NCI-H2196 (cell line): Measurements from ENCODE around the gene NLK.
"Not testable (repeated sequence)": the region's sequence is repeated elsewhere in the genome, so short reads cannot be mapped to it uniquely, and the experiment has no call there.

Source experiments
- DNase-seq: peaks from one replicate; lab custom pipeline; 2025; ENCODE audit not compliant: unreplicated experiment; lab: John Stamatoyannopoulos, UW

NLK gene

DNA sequence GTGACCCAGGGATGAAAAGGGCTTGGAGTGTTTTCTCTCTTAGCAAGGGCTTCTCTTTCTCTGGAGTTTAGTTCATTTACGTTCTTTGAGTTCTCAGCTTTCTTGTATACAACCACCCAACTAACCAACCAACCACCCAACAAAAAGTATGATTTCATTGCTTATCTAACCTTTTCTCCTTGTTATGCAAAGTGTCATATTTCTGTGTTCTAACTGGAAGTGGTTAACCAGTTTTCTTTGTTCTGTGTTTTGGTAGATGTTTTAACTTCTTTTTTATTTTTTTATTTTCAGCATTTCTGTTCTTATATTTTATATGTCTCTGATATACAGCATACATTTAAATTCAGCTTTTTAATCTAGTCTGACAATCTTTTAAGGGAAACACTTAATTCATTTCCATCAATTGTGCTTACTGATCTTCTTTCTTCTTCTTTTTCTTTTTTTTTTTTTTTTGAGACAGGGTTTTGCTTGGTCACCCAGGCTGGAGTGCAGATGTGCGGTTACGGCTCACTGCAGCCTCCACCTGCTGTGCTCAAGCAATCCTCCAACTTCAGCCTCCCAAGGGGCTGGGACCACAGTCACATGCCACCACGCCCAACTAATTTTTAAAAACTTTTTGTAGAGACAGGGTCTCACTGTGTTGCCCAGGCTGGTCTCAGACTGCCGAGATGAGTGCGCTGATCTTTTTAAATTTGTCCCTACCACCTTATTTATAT is 29.6 kb downstream of the NLK start:
- no peak for DNase-seq

DNA sequence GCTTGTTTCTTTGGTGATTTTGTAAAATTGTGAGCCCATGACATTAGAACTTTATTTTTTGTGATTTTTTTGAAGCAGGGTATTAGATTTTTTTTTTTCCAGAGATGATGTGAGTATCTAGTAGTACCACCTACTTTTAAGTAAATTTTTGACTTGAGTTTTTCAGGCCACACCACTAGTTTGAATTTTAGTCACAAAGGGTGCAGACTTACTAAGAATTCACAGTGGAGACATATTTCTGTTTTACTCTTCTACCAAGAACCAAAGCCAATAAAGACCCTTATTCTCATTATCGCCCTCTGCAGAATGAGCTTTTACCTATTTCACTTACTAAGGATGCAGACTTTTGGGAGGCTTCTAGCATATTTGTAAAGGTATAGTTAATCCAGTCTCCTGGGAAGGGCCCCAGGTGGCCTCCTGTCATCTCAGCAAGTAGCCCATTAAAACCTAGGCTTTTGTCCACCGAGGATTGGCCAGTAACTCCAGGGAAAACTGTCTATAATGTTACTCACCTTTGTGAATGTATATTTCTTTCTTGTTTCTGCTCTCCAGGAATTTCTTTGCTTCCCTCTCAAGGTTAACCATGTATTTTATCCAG is 30.6 kb downstream of the NLK start:
- DNase-seq, result no peak

DNA sequence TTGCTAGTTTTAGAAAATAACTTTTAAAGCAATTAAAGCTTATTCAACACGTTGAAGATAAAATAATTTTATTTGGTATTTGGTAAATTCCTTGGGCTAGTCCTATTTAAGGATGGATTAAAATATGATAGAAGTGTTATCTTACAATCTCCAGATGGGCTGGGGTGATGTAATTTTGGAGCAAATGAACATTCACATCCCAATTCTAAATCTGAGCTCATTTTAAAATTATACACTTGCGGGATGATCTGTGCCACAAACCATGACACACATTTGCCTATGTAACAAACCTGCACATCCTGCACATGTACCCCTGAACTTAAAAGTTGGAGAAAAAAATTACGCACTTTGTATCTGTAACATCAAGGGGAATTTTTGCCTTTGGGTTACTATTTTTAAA is 31.5 kb downstream of the NLK start:
- DNase-seq, result no peak

DNA sequence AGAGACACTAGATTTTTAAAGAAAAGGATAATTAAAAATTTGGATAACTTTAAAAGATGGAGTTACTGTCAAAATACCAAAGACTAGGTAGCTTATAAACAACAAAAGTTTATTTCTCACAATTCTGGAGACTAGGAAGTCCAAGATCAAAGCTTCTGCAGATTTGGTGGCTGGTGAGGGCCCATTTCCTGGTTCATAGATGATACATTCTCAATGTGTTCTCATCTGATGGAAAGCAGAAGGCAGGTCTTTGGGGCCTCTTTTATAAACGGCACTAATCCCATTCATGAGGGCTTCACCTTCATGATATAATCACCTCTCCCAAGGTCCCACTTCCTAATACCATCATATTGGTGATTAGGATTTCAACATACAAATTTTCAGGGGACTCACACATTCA is 33.7 kb downstream of the NLK start:
- DNase-seq, result no peak

DNA sequence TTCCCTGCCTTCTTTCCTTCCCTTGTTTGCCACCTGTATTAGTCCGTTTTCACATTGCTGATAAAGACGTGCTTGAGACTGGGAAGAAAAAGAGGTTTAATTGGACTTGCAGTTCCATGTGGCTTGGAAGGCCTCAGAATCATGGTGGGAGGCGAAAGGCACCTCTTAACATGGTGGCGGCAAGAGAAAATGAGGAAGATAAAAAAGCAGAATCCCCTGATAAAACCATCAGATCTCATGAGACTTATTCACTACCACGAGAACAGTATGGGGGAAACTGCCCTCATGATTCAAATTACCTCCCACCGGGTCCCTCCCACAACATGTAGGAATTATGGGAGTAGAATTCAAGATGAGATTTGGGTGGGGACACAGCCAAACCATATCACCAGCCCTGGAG is 34.7 kb downstream of the NLK start:
- DNase-seq, result not testable (repeated sequence)

DNA sequence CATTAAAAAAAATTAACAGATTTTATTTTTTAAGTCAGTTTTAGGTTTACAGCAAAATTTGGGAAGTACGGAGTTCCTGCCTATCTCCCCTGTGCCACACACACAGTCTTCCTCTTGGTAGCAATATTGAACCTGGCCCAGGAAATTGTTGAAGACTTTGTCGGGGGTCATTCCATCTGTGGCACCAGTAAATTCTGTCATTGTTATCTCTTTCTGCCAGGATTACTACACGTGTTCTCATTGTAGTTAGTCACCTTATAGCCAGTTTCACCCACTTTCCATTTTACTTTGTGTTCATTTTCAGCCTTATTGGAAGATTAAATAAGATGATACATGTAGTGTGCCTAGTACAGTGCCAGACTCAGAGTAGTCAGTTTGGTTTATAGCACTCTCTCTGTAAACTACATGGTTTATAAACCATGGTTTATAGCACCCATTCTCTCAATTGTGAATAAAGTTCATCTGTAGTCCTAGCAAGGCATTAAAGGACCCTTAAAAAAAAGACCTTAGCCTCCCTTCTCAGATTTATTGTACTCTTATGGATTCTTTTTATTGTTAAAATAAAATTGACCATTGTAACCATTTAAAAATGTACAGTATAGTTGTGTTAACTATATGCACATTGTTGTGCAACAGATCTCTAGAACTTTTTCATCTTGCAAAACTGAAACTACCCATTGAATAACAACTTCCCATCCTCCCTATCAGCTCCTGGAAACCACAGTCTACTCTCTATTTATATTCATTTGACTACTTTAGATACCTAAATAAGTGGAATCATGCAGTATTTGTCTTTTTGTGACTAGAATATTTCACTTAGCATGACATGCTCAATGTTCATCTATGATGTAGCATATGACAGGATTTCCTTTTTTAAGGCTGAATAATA is 36.1 kb downstream of the NLK start:
- no peak for DNase-seq

DNA sequence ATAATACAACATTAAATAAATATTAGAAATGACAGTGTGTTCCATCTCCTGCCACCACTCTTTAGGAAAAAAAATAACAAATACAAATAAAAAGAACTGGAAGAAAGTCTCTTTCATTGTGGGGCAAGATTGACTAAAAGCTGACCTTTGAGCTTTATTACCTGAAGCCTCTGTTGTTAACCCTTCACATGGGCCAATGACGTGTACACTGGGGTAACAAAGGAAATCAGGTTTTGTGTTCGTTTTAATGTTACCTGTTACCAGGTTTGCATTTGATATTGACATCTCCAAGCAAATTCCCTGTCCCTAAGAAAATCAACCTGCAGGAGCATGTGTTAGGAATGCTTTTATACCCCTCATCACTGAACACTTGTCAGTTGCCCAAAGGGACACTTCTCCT is 39.0 kb downstream of the NLK start:
- no peak for DNase-seq

DNA sequence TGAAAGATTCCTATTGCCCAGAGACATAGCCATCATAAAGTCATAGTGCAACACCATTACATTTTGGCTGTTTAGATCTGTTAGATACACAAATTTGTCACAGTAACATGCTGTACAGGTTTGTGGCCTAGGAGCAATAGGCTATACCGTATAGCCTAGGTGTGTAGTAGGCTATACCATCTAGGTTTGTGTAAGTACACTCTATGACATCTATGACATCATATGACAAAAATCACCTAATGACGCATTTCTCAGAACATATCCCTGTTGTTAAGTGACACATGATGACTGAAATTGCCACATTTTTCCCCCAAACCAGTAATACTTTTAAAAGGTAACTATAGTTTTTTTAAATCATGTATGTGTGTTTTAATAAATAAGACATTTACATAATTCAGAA is 43.3 kb downstream of the NLK start:
- DNase-seq, result no peak

DNA sequence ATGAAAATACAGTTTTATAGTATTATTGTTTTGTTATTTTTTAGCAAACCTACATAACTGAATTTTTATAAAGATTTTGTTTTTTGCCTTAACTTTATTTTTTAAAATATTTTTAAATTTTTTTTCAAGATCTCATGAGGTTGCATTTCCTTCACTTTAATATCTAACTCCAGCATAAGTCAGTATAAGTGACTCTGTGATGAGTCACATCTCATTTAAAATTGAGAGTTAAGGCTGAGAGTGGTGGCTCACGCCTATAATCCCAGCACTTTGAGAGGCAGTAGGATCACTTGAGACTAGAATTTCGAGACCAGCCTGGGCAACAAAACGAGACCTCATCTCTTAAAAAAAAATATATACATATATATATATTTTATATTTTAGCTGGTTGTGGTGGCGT is 44.0 kb downstream of the NLK start:
- DNase-seq, result no peak

DNA sequence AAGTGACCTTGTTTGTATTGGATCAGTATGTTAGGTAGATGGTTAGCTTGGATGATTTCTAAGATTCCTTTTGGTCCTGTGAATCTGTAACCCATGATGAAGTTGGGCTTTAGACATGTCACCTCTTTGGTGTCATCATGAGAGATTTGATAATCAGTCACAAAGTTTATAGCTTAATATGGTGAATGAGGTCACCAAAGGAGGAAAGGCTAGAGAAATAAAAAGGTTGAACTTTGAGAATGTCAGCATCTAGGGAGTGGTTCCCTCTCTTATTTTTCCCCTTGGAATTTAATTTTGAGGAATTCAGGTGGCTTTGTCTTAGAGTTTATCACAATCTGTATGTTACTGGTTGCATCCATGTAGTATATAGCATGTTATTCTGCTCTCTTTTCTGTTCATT is 45.3 kb downstream of the NLK start:
- DNase-seq, result no peak

DNA sequence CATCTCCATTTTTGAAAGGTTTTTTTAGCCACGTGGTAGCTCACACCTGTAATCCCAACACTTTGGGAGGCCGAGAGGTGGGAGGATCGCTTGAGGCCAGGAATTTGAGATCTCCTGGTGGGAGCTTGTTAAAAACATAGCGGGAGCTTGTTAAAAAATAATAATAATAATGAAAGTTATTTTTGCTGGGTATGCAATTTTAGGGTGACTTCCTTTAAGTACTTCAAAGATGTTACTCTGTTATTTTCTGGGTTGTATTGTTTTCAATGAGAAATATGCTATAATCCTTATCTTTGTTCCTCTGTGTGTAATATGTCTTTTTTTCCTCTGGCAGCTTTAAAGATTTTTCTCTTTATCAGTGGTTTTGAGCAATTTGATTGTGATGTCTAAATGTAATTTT is 48.1 kb downstream of the NLK start:
- no peak for DNase-seq

DNA sequence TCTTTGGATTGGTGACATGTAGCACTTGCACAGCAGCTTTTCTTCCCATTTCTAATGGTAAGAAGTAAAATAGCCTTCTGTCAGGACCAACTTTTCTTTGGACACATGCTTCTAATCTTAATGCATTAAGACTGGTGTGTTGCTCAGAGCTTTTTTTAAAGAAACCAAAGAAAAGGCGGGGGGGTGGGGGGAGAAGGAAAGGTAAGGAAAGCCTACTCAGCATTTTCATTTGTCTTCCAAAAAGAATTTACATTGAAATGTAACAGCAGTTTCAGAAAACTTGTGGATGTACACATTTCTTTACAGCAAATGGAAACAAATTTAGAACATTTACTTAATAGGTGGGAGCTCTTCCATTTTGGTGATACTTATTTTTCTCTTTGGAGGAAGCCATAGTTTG is 49.6 kb downstream of the NLK start:
- DNase-seq, result no peak

DNA sequence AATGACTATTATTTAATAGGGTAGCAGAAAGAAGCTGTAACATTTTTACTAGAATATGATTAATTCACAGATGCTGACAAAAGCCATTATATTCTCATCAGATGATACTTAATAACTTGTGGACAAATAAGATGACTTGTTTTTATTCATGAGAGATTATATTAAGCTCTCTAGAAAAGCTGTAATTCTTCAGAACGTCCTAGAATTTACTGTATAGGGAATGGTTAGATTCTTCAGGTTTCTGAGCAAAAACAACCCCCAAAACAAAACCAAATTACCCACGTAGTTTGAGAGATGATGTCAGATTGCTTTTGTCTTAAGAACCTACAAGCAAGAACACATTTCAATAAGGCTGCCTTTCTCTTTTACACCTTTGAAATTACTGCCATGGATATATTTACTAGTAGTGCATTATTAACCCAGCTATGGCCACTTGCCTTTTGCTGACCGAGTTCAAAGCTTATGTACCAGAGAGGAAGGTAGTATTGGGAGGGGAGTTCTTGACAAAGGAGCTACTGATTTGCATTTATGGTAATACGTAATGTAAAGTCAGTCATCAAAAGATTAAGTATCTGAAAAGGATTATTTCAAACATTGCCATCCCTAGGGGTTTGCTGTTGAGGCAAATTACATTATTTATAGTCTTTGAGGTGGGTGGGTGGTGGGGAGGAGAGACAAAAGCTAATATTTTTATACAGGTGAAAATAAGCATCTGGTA is 51.7 kb downstream of the NLK start:
- no peak for DNase-seq

DNA sequence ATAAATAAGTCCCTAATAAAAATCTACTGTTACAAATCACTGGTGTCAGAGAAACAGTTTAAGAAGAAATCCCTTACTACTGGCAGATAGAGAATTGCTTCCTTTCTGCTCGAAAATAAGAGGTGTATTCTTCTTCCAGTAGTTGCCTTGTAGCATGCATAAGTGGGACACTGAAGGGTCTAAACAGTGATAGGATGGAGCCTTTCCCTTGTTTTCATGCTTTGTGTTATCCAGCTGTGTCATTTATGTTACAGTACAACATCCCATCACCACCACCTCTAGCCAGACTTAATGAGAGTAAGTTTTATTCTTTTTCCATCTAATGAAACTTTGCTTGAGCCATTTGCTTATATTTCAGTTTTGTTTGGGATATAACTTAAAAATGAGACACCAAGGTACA is 54.3 kb downstream of the NLK start:
- DNase-seq, result no peak

DNA sequence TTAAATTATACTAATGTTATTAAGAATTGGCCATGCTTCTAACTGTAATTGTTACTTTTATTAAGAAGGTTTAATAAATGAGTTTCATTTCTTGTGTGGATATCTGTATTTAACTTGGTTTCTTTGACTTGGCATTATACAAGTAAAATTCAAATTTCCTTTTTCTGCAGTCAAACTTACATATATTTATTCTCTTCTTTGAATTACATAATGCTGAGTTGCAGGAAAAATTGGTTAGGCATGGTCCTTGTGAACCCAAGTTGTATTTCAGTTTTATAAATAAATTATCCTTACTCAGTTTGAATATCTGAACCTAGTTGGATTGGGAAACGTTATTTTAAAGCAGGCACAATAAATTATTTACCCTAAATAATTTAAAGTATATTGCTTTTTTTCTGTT is 54.8 kb downstream of the NLK start:
- DNase-seq, result no peak

DNA sequence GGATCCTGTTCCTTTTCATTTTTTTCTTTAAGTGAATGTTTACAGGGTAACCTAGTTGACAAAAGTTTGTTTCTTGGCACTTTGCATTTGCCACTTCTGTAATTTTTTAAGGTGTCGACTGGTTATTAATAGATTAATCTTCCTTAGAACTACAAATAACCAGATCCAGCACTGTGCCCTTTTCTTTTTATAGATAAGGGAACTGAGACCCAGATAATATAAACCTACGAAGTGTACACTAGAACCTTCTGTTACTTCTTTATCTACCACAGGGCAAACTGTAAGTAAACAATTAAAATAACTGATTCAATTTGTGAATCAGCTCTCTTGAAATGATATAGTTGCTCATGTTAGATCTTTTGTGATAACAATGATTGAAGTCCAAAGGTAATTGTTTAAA is 55.4 kb downstream of the NLK start:
- no peak for DNase-seq

DNA sequence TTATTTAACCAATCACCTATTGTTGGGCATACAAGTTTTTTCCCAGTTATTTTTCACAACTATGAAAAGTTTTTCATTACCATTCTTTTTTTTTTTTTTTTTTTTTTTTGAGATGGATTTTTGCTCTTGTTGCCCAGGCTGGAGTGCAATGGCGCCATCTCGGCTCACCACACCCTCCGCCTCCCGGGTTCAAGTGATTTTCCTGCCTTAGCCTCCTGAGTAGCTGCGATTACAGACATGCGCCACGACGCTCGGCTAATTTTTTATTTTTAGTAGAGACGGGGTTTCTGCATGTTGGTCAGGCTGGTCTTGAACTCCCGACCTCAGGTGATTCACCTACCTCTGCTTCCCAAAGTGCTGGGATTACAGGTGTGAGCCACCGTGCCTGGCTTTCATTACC is 56.1 kb downstream of the NLK start:
- not testable (repeated sequence) for DNase-seq

DNA sequence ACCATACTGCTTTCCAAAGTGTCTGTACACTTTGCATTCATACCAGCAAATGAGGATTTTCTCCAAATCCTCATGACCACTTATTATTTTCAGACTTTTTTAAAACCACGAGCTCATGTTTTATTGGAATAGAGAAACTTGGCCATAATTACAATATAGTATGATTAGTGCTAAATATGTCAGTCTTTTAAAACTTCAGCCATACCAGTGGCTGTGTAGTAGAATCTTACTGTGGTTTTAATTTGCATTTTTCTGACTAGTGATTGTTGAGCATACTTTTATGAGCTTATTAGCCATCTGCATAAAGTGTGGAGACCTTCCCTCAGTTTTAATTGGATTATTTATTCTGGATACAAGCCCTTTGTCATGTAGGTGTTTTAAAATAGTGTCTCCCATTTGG is 57.8 kb downstream of the NLK start:
- no peak for DNase-seq

DNA sequence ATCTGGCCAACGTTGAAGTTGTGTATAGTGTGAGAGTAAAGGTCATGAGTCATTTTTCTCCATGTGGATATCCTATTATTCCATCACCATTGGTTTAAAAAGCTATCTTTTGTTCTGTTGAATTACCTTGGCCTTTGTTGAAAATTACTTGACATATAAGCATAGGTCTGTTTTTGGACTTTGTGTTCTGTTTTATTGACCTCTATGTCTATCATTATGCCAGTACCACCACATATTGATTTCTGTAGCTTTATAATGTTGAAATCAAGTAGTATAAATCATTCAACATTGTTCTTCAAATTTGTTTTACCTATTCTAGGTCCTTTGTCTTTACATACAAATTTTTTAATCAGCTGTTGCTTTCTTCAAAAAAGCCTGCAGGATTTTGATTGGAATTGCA is 58.5 kb downstream of the NLK start:
- no peak for DNase-seq

DNA sequence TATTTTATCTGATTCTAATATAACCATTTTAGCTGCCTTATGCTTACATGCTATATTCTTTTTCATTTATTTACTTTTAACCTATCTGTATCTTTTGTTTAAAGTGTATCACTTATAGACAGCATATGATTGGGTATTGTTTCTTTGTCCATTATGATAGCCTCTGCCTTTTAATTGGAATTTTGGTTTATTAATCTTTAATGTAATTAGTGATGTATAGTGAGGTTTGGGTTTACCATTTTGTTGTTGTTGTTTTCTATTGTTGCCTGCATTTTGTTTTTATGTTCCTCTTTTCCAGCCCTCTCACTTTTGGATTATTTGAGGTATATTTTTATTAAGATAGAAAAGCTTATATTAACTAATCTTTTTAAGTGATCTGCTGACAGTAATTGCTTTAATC is 59.4 kb downstream of the NLK start:
- no peak for DNase-seq

DNA sequence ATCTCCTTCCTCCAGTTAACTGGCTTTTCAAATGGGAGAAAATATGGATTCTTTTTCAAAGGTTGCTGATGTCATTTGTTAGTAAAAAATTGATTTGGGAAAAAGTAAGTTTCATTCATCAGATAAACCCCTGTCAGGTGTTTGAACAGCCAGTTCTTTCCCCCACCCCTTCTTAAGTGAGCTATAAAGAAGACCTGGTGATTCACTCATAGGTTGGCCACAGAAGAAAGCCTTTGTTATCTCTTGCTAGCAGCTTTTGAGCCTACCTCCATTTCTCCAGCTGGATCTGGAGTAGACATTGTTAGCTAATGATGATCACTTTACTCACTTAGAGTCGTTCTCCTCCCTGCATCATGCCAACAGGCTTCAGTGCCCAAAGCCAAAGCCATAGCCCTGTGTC is 63.0 kb downstream of the NLK start:
- DNase-seq, result no peak

DNA sequence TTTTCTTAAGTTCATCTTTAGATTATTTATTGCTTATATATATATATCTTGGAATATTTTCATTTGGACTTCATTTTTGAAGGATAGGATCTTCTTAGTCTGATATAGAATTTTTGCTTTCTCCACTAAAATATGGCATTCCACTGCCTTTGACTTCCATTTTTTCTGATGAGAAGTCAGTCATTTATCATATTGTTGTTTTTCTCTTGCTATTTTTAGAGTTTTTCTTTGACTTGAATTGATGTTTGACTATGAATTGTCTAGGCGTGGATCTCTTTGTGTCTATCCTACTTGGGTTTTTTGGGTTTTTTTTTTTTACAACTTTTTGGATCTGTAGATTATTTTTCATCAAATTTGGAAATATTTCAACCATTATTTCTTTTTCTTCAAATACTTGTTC is 67.7 kb downstream of the NLK start:
- DNase-seq, result no peak
